GM21737 (cell line): ENCODE measurements around the gene SFMBT2.
"Not testable (repeated sequence)": the region's sequence is repeated elsewhere in the genome, so short reads cannot be mapped to it uniquely, and the experiment has no call there.

Source experiments
- ATAC-seq: cut with Tn5 transposase; IDR thresholded peaks from one replicate; pipeline ENCODE4 v1.9.1; 2021; ENCODE audit warnings: mild to moderate bottlenecking, moderate library complexity; ENCODE audit not compliant: unreplicated experiment

SFMBT2 gene

GRCh38 chr10:7403620-7404019 lies 7.2 kb downstream of the SFMBT2 start:
- ATAC-seq = no peak

- ATAC-seq = no peak
Measured at GRCh38 chr10:7401782-7402181, 9.1 kb downstream of the SFMBT2 start.

- no peak for ATAC-seq
Measured at GRCh38 chr10:7401156-7401555, 9.7 kb downstream of the SFMBT2 start.

GRCh38 chr10:7400068-7400715 lies 10.6 kb downstream of the SFMBT2 start:
- no peak for ATAC-seq

GRCh38 chr10:7399533-7399932 lies 11.3 kb downstream of the SFMBT2 start:
- no peak for ATAC-seq

GRCh38 chr10:7397049-7398035 lies 13.5 kb downstream of the SFMBT2 start:
- ATAC-seq = no peak

- ATAC-seq = not testable (repeated sequence)
Measured at GRCh38 chr10:7392301-7392700, 18.5 kb downstream of the SFMBT2 start.

- ATAC-seq = no peak
Measured at GRCh38 chr10:7391748-7392147, 19.1 kb downstream of the SFMBT2 start.

- not testable (repeated sequence) for ATAC-seq
Measured at GRCh38 chr10:7390689-7391110, 20.1 kb downstream of the SFMBT2 start.

- ATAC-seq = no peak
Measured at GRCh38 chr10:7389844-7390243, 21.0 kb downstream of the SFMBT2 start.

- ATAC-seq = no peak
Measured at GRCh38 chr10:7389346-7389745, 21.5 kb downstream of the SFMBT2 start.

GRCh38 chr10:7388602-7389001 lies 22.2 kb downstream of the SFMBT2 start:
- no peak for ATAC-seq

GRCh38 chr10:7388149-7388548 lies 22.7 kb downstream of the SFMBT2 start:
- ATAC-seq = not testable (repeated sequence)

- no peak for ATAC-seq
Measured at GRCh38 chr10:7385114-7385513, 25.7 kb downstream of the SFMBT2 start.

GRCh38 chr10:7383442-7383841 lies 27.4 kb downstream of the SFMBT2 start:
- ATAC-seq = no peak

GRCh38 chr10:7380704-7381241 lies 30.1 kb downstream of the SFMBT2 start:
- no peak for ATAC-seq

GRCh38 chr10:7378602-7379403 lies 32.0 kb downstream of the SFMBT2 start:
- no peak for ATAC-seq

- ATAC-seq = no peak
Measured at GRCh38 chr10:7377614-7378248, 33.1 kb downstream of the SFMBT2 start.

GRCh38 chr10:7374795-7375194 lies 36.0 kb downstream of the SFMBT2 start:
- no peak for ATAC-seq

- ATAC-seq = no peak
Measured at GRCh38 chr10:7373039-7373438, 37.8 kb downstream of the SFMBT2 start.
